Inferior parietal cortex (tissue), 1 donor: Measurements from ENCODE around the gene SLC12A3.
"Not testable (repeated sequence)": the region's sequence is repeated elsewhere in the genome, so short reads cannot be mapped to it uniquely, and the experiment has no call there.

ENCODE experiments used
- DNase-seq: peaks from one replicate; pipeline ENCODE4 v3.0.0-alpha.2; 2016; ENCODE audit errors: extremely low spot score

The SLC12A3 gene

GRCh38 chr16:56919099-56919800, 54.2 kb downstream of the SLC12A3 start:
- DNase-seq, result no peak

GRCh38 chr16:56921571-56921970, 56.6 kb downstream of the SLC12A3 start:
- DNase-seq, result no peak

- DNase-seq, result no peak
Observed at GRCh38 chr16:56923481-56924091, 58.6 kb downstream of the SLC12A3 start.

GRCh38 chr16:56927471-56927870, 62.5 kb downstream of the SLC12A3 start:
- DNase-seq, result no peak

- no peak for DNase-seq
Observed at GRCh38 chr16:56929639-56930038, 64.6 kb downstream of the SLC12A3 start.

GRCh38 chr16:56930486-56931270, 65.7 kb downstream of the SLC12A3 start:
- no peak for DNase-seq

GRCh38 chr16:56931271-56931891, 66.4 kb downstream of the SLC12A3 start:
- DNase-seq, result peak; percentile 32

- peak; percentile 99 for DNase-seq
Observed at GRCh38 chr16:56931892-56932720, 67.1 kb downstream of the SLC12A3 start, which contains the start of gene HERPUD1. TSS of gene HERPUD1 (plus strand) at chr16:56932142. CDS start at chr16:56932245, 103 bp downstream.

- peak; percentile 78 for DNase-seq
Observed at GRCh38 chr16:56932721-56933619, 68.0 kb downstream of the SLC12A3 start.

- DNase-seq, result no peak
Observed at GRCh38 chr16:56933828-56934598, 69.0 kb downstream of the SLC12A3 start.

GRCh38 chr16:56934599-56935145, 69.7 kb downstream of the SLC12A3 start:
- DNase-seq, result not testable (repeated sequence)

GRCh38 chr16:56935201-56935600, 70.2 kb downstream of the SLC12A3 start:
- DNase-seq, result no peak

- no peak for DNase-seq
Observed at GRCh38 chr16:56936491-56936890, 71.5 kb downstream of the SLC12A3 start.

GRCh38 chr16:56936950-56937349, 71.9 kb downstream of the SLC12A3 start:
- no peak for DNase-seq

- DNase-seq, result no peak
Observed at GRCh38 chr16:56938664-56939513, 73.9 kb downstream of the SLC12A3 start.

GRCh38 chr16:56939801-56940200, 74.8 kb downstream of the SLC12A3 start:
- no peak for DNase-seq

GRCh38 chr16:56941092-56941491, 76.1 kb downstream of the SLC12A3 start:
- DNase-seq, result no peak

GRCh38 chr16:56941856-56942331, 76.9 kb downstream of the SLC12A3 start:
- DNase-seq, result no peak
